Activated CD4-positive, alpha-beta memory T cell treated with anti-CD3 and anti-CD28 coated beads for 36 hours (primary cell): ENCODE results near the gene TNC. TPM values are rescaled to one million over a fixed set of nuclear protein-coding genes. Genes with fewer than 3 reads are reported as not detected.
A peak's percentile ranks its signal among the peaks of the same experiment; 100 is the strongest.

Experiments
- CTCF ChIA-PET: fragments of 350-600 bp; sonication (Branson Sonifier 250); formaldehyde crosslinking; loops from one replicate; lab custom pipeline; 2021; ENCODE audit warnings: antibody characterized with exemption, inconsistent platforms; lab: Charles Lee
- POLR2A ChIA-PET: fragments of 350-600 bp; sonication (Branson Sonifier 250); formaldehyde crosslinking; loops from one replicate; lab custom pipeline; 2021; ENCODE audit warnings: antibody characterized with exemption; lab: Charles Lee
- DNase-seq: peaks from one replicate; pipeline ENCODE4 v3.0.0-alpha.2; 2020
- H3K27ac Mint-ChIP-seq: one replicate; pipeline ENCODE4 v1.8.0; 2021; ENCODE audit warnings: mixed read lengths
- H3K27me3 Mint-ChIP-seq: one replicate; pipeline ENCODE4 v1.8.0; 2021; ENCODE audit warnings: mixed read lengths
- H3K36me3 Mint-ChIP-seq: one replicate; pipeline ENCODE4 v1.8.0; 2021; ENCODE audit warnings: mixed read lengths
- H3K4me1 Mint-ChIP-seq: one replicate; pipeline ENCODE4 v1.8.0; 2021; ENCODE audit warnings: low read depth, mixed read lengths
- H3K4me3 Mint-ChIP-seq: one replicate; pipeline ENCODE4 v1.8.0; 2021; ENCODE audit warnings: mild to moderate bottlenecking, mixed read lengths
- H3K9me3 Mint-ChIP-seq: one replicate; pipeline ENCODE4 v1.8.0; 2021; ENCODE audit warnings: mixed read lengths
- intact Hi-C: fragments of 100-400 bp; cut with micrococcal nuclease; formaldehyde crosslinking; loops from one replicate; pipeline ENCODE4 v1.15.1; 2023
- total RNA-seq, 2 experiments: library from RNA; stranded (reverse); gene quantifications; one replicate each; pipeline ENCODE4 v1.2.3, GENCODE V29; 2021

The TNC gene
- total RNA-seq, 2 experiments from 2014 or later = 0.52 to 1.2 TPM

- H3K9me3 Mint-ChIP-seq = no peaks in the 10 kb centered on the region
- no peak overlapping the region for H3K27ac Mint-ChIP-seq
- CTCF ChIA-PET = interaction anchor here (0.6 to 5.2 kb wide), 55 partner anchors 10 to 613 kb away, joined by 3 to 118 read pairs (median 4); partner anchors contain the start of genes TEX48 and TNFSF8
- peaks cover 37% of the 10 kb centered on the region for H3K4me1 Mint-ChIP-seq
- no peak overlapping the region for H3K4me3 Mint-ChIP-seq
- H3K36me3 Mint-ChIP-seq = no peaks in the 10 kb centered on the region
- H3K27me3 Mint-ChIP-seq = peaks cover 2% of the 10 kb centered on the region
- no peak for DNase-seq
- POLR2A ChIA-PET = interaction anchor here (0.6 to 1.3 kb wide), 3 partner anchors 113 to 339 kb away, joined by 3 to 6 read pairs (median 4); no protein-coding TSS in a partner anchor
- intact Hi-C loops = loop anchor here (2.0 kb wide), 2 partner anchors 56 to 208 kb away; partner anchors contain the start of gene TNFSF15
Measured at GRCh38 chr9:115015018-115015635, 102.8 kb downstream of the TNC start.

GRCh38 chr9:115014438-115014837 lies 103.5 kb downstream of the TNC start:
- Mint-ChIP-seq H3K27me3 (peaks cover 2% of the 10 kb centered on the region), H3K36me3 (no peaks in the 10 kb centered on the region), H3K4me1 (peaks cover 42% of the 10 kb centered on the region), H3K4me3 (no peak overlapping the region), H3K9me3 (no peaks in the 10 kb centered on the region), H3K27ac (no peak overlapping the region)
- CTCF ChIA-PET = interaction anchor here (0.6 to 5.2 kb wide), 61 partner anchors 8 to 612 kb away, joined by 3 to 118 read pairs (median 4); partner anchors contain the start of genes TEX48 and TNFSF8
- POLR2A ChIA-PET = interaction anchor here (0.6 to 1.3 kb wide), 3 partner anchors 112 to 338 kb away, joined by 3 to 6 read pairs (median 4); no protein-coding TSS in a partner anchor
- intact Hi-C loops = loop anchor here (1.0 to 5.0 kb wide), 6 partner anchors 56 to 508 kb away; partner anchors contain the start of genes TEX48 and TNFSF15
- no peak for DNase-seq

DNA sequence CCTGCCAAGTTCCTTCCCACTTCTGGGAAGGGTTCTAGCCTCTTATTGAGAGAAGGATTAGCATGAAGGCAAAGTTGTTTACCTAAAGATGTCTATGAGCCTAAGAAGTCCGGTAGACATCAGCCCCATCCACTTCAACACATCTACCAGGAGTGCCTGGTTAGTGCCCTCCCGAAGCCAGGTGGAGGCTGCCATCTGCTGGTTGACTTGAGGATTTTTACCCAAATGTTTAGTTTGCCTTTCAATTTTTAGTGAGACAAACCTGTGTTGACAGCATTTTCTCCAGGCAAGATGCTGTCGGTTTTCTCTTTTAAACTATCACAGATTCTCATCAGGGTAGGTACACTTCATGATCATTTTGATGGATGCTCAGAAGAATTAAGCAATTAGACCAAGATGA lies 104.0 kb downstream of the TNC start:
- no peaks in the 10 kb centered on the region for H3K36me3 Mint-ChIP-seq
- H3K27ac Mint-ChIP-seq = peak overlapping the region; percentile 34
- H3K4me3 Mint-ChIP-seq = no peak overlapping the region
- intact Hi-C loops = loop anchor here (1.0 to 5.0 kb wide), 6 partner anchors 55 to 508 kb away; partner anchors contain the start of genes TEX48 and TNFSF15
- ChIA-PET CTCF (interaction anchor here (0.6 to 5.2 kb wide), 57 partner anchors 9 to 612 kb away, joined by 3 to 118 read pairs (median 5); partner anchors contain the start of genes TEX48 and TNFSF8), POLR2A (interaction anchor here (1.3 kb wide), 1 partner anchor 333 kb away, joined by 6 read pairs; no protein-coding TSS in a partner anchor)
- H3K4me1 Mint-ChIP-seq = peaks cover 47% of the 10 kb centered on the region
- no peaks in the 10 kb centered on the region for H3K9me3 Mint-ChIP-seq
- peaks cover 2% of the 10 kb centered on the region for H3K27me3 Mint-ChIP-seq
- peak; percentile 88 for DNase-seq

DNA sequence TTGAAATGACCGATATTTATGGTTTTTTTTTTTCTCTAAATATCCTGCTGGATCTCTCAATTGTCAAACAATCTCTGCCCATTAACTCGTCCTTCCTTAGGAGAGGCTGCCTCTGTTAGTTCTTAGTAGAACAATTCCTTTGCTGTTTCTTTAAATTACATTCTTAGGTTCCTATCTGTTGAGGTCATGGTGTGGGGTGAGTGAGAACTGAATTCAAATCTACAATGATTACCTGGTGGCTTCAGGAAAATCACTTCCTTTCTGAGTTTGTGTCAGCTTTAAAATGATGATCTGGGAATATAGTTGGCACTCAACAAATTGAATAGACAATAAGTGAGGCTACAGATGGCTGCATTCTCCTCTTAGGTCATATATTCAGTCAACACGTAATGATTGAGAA lies 105.5 kb downstream of the TNC start:
- H3K36me3 Mint-ChIP-seq = no peaks in the 10 kb centered on the region
- H3K9me3 Mint-ChIP-seq = no peaks in the 10 kb centered on the region
- ChIA-PET POLR2A (no interaction called here), CTCF (interaction anchor here (0.9 to 10.3 kb wide), 10 partner anchors 21 to 359 kb away, joined by 3 to 103 read pairs (median 5); partner anchors contain the start of genes TEX48 and TNFSF8)
- peaks cover 2% of the 10 kb centered on the region for H3K27me3 Mint-ChIP-seq
- H3K27ac Mint-ChIP-seq = no peak overlapping the region
- intact Hi-C loops = loop anchor here (5.0 kb wide), 1 partner anchor 510 kb away; no protein-coding TSS in a partner anchor
- no peak overlapping the region for H3K4me3 Mint-ChIP-seq
- H3K4me1 Mint-ChIP-seq = peaks cover 59% of the 10 kb centered on the region
- no peak for DNase-seq

DNA sequence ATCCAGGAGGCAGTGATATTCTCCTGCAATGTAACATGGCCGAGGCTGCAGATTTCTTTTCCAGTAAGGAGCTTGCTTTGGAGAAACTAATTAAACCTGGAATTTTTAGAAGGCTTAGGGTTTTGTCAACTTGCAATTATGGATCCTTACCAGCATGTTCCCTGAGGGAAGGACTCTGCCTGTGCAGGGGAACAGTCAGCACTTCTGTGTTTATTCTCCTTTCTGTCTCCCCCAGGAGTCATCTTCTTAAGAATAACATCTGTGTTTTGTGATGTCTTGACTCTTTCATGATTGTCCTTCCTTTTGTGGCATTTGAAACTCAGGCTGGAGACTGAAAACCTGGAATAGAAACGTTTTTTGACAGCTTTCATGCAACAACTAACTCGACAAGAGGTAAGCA lies 107.1 kb downstream of the TNC start:
- Mint-ChIP-seq H3K36me3 (no peaks in the 10 kb centered on the region), H3K27me3 (peaks cover 2% of the 10 kb centered on the region), H3K27ac (no peak overlapping the region), H3K4me3 (no peak overlapping the region), H3K4me1 (peaks cover 75% of the 10 kb centered on the region), H3K9me3 (no peaks in the 10 kb centered on the region)
- CTCF ChIA-PET = interaction anchor here (0.6 to 10.3 kb wide), 8 partner anchors 97 to 605 kb away, joined by 3 to 103 read pairs (median 4); partner anchors contain the start of gene TEX48
- POLR2A ChIA-PET = interaction anchor here (0.7 to 1.1 kb wide), 2 partner anchors 22 to 101 kb away, joined by 3 read pairs; no protein-coding TSS in a partner anchor
- intact Hi-C loops = loop anchor here (5.0 kb wide), 1 partner anchor 511 kb away; no protein-coding TSS in a partner anchor
- DNase-seq = no peak

DNA sequence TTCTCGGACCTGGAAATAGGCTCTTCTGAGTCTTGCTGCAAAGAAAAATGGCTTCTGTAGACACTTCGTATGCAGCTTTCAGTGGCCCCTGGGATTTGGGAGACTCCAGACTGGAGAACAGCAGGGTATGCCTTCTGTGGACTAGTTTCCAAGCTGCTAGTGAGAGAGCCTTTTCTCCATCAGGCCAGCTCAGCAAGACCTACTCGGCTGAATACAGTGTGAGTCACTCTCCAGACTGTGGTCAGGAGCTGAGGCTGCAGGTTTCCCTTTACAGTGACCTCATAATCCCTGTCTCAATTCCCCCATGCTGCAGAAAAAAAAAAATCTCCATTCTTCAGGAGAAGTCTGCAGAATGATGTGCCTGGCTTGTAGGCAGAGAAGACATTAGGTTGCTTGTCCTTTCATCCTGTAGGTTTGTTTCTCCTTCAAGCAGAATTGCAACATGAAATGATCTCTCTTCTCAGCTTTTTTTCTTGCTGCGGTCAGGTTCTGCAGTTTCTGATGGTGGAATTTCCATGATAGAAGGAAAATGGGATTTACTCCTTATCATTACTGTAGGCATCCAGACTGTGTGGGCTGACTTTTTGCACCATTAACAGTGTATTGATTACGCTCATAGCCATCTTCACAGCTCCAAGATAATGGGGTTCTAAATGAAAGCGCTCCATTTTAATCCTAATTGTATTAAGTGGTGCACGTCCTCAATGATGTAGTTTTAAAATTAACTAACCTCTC lies 109.3 kb downstream of the TNC start:
- Mint-ChIP-seq H3K4me3 (no peak overlapping the region), H3K27me3 (peaks cover 2% of the 10 kb centered on the region), H3K9me3 (no peaks in the 10 kb centered on the region), H3K4me1 (peaks cover 86% of the 10 kb centered on the region), H3K27ac (peak overlapping the region; percentile 15), H3K36me3 (no peaks in the 10 kb centered on the region)
- POLR2A ChIA-PET = interaction anchor here (1.3 to 5.8 kb wide), 6 partner anchors 8 to 312 kb away, joined by 3 to 78 read pairs (median 16); partner anchors contain the start of gene TNFSF8
- intact Hi-C loops = loop anchor here (10.0 kb wide), 2 partner anchors 424 to 524 kb away; partner anchors contain the start of gene ATP6V1G1
- DNase-seq = peak; percentile 68
- CTCF ChIA-PET = interaction anchor here (0.6 to 10.3 kb wide), 11 partner anchors 8 to 330 kb away, joined by 3 to 103 read pairs (median 4); partner anchors contain the start of genes TEX48 and TNFSF8

DNA sequence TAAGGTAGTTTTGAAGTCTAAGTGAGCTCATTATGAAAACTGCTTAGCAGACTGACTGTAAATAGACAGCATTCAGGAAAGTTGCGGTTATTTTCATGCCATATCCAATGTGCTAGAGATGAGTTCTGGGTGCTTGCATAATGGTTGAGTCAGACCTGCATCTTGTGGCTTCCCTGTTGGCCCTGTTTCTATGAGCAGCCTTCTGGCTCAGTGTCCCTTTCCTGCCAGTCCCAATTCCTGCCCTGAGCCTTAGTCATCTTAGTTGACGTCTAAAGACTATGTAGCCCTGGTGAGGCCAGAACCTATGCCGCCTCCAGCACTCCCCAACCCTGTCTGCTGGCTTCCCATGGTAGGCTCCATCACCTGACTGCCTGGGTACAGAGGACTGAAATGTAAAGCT lies 111.3 kb downstream of the TNC start:
- intact Hi-C loops = loop anchor here (1.0 to 10.0 kb wide), 7 partner anchors 17 to 522 kb away; partner anchors contain the start of gene ATP6V1G1

GRCh38 chr9:115005322-115005721 lies 112.6 kb downstream of the TNC start:
- Mint-ChIP-seq H3K9me3 (no peaks in the 10 kb centered on the region), H3K27me3 (peaks cover under 1% of the 10 kb centered on the region), H3K4me3 (no peak overlapping the region), H3K27ac (peak overlapping the region; percentile 73), H3K4me1 (peaks cover 83% of the 10 kb centered on the region), H3K36me3 (no peaks in the 10 kb centered on the region)
- ChIA-PET CTCF (interaction anchor here (0.7 to 10.3 kb wide), 10 partner anchors 10 to 352 kb away, joined by 3 to 103 read pairs (median 8); partner anchors contain the start of gene TEX48), POLR2A (interaction anchor here (0.8 to 5.8 kb wide), 6 partner anchors 16 to 308 kb away, joined by 3 to 78 read pairs (median 6); partner anchors contain the start of gene TNFSF8)
- no peak for DNase-seq
- intact Hi-C loops = loop anchor here (2.0 to 10.0 kb wide), 3 partner anchors 31 to 521 kb away; partner anchors contain the start of gene ATP6V1G1

More for the DNA sequence above, 111.3 kb downstream of the TNC start:
- H3K36me3 Mint-ChIP-seq = no peaks in the 10 kb centered on the region
- peaks cover 2% of the 10 kb centered on the region for H3K27me3 Mint-ChIP-seq
- peaks cover 78% of the 10 kb centered on the region for H3K4me1 Mint-ChIP-seq
- no peaks in the 10 kb centered on the region for H3K9me3 Mint-ChIP-seq
- ChIA-PET CTCF (interaction anchor here (0.6 to 10.3 kb wide), 8 partner anchors 12 to 325 kb away, joined by 3 to 103 read pairs (median 20); partner anchors contain the start of genes TEX48 and TNFSF8), POLR2A (interaction anchor here (1.0 to 5.8 kb wide), 10 partner anchors 12 to 315 kb away, joined by 3 to 78 read pairs (median 8); partner anchors contain the start of gene TNFSF8)
- peak overlapping the region; percentile 81 for H3K27ac Mint-ChIP-seq
- peak; percentile 77 for DNase-seq
- H3K4me3 Mint-ChIP-seq = no peak overlapping the region

- Mint-ChIP-seq H3K27ac (peak overlapping the region; percentile 73), H3K4me3 (no peak overlapping the region), H3K36me3 (no peaks in the 10 kb centered on the region), H3K27me3 (no peaks in the 10 kb centered on the region), H3K9me3 (no peaks in the 10 kb centered on the region), H3K4me1 (peaks cover 85% of the 10 kb centered on the region)
- ChIA-PET POLR2A (interaction anchor here (1.1 to 5.8 kb wide), 6 partner anchors 15 to 307 kb away, joined by 3 to 78 read pairs (median 6); partner anchors contain the start of gene TNFSF8), CTCF (interaction anchor here (1.0 to 10.3 kb wide), 9 partner anchors 10 to 351 kb away, joined by 3 to 103 read pairs (median 9); partner anchors contain the start of gene TEX48)
- DNase-seq = no peak
- intact Hi-C loops = loop anchor here (1.0 to 10.0 kb wide), 5 partner anchors 32 to 520 kb away; partner anchors contain the start of genes ATP6V1G1 and TNFSF8
Measured at GRCh38 chr9:115004545-115004944, 113.4 kb downstream of the TNC start.

- Mint-ChIP-seq H3K9me3 (no peaks in the 10 kb centered on the region), H3K27ac (peak overlapping the region; percentile 55), H3K4me3 (no peak overlapping the region), H3K36me3 (no peaks in the 10 kb centered on the region), H3K27me3 (no peaks in the 10 kb centered on the region), H3K4me1 (peaks cover 77% of the 10 kb centered on the region)
- intact Hi-C loops = loop anchor here (10.0 kb wide), 2 partner anchors 418 to 518 kb away; partner anchors contain the start of gene ATP6V1G1
- ChIA-PET CTCF (interaction anchor here (0.9 to 3.7 kb wide), 4 partner anchors 12 to 322 kb away, joined by 3 to 19 read pairs (median 4); partner anchors contain the start of gene TEX48), POLR2A (interaction anchor here (1.1 to 4.2 kb wide), 3 partner anchors 14 to 267 kb away, joined by 3 to 43 read pairs (median 37); partner anchors contain the start of gene TNFSF8)
- peak; percentile 39 for DNase-seq
Measured at GRCh38 chr9:115002371-115003120, 115.4 kb downstream of the TNC start.
